ENCODE results near the gene SPNS1. TPM values are rescaled to one million over a fixed set of nuclear protein-coding genes. Genes with fewer than 3 reads are reported as not detected.

Gene SPNS1
- total RNA-seq, 1 donor from 2014 or later, result 50.6 TPM

DNA sequence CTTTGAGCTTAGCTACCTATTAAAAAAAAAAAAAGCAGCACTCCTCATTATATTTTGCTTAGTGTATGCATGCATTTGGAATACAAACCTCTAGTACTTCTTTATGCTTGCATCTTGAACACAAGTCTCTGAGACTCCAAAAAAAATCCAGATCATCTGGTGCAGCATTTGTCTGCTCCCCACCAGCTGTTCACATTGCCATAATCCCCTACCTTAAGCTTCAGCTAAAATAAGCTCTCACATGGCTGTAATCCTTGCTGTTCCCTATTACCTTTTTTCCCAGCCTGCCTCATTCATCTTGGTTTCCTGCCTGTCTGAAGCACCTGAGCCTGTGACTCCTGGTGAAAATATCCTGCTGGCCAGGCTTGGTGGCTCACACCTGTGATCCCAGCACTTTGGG is 31.3 kb upstream of the SPNS1 start:
- H3K36me3 Mint-ChIP-seq (ENCODE audit: unreplicated experiment), result no peaks in the 10 kb centered on the region
- TF ChIP-seq CTCF (IDR thresholded peaks at IDR 0.05; ENCODE audit: partially characterized antibody, unreplicated experiment), result no peak
- H3K9me3 Mint-ChIP-seq (ENCODE audit: unreplicated experiment), result peaks cover 2% of the 10 kb centered on the region
- peaks cover 5% of the 10 kb centered on the region for H3K27me3 Mint-ChIP-seq (ENCODE audit: unreplicated experiment)
- DNase-seq, result no peak
- no peak overlapping the region for H3K4me3 Mint-ChIP-seq (ENCODE audit: unreplicated experiment)
- H3K27ac Mint-ChIP-seq (ENCODE audit: unreplicated experiment), result no peak overlapping the region
- H3K4me1 Mint-ChIP-seq (ENCODE audit: low read depth, unreplicated experiment), result peaks cover 13% of the 10 kb centered on the region

DNA sequence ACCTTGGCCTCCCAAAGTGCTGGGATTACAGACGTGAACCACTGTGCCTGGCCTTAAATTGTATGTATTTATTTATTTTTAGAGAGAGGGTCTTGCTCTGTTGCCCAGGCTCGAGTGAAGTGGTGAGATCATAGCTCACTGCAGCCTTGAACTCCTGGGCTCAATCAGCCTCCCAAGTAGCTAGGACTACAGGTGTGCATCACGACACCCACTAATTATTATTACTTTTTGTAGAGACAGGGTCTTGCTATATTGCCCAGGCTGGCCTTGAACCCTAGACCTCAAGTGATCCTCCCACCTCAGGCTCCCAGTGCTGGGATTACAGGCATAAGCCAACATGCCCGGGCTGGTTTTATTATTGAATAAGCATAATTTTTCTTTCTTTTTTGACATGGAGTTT is 27.9 kb upstream of the SPNS1 start:
- Mint-ChIP-seq H3K9me3 (ENCODE audit: unreplicated experiment) (peaks cover 8% of the 10 kb centered on the region), H3K4me1 (ENCODE audit: low read depth, unreplicated experiment) (peaks cover 17% of the 10 kb centered on the region), H3K27ac (ENCODE audit: unreplicated experiment) (no peak overlapping the region), H3K27me3 (ENCODE audit: unreplicated experiment) (peaks cover 6% of the 10 kb centered on the region), H3K36me3 (ENCODE audit: unreplicated experiment) (no peaks in the 10 kb centered on the region), H3K4me3 (ENCODE audit: unreplicated experiment) (no peak overlapping the region)
- no peak for DNase-seq
- no peak for TF ChIP-seq CTCF (IDR thresholded peaks at IDR 0.05; ENCODE audit: partially characterized antibody, unreplicated experiment)

- Mint-ChIP-seq H3K27ac (ENCODE audit: unreplicated experiment) (peak within 1 kb of the TSS; percentile 90), H3K27me3 (ENCODE audit: unreplicated experiment) (peaks cover 4% of the 10 kb centered on the region), H3K4me3 (ENCODE audit: unreplicated experiment) (peak within 1 kb of the TSS; percentile 99), H3K4me1 (ENCODE audit: low read depth, unreplicated experiment) (peaks cover 13% of the 10 kb centered on the region), H3K9me3 (ENCODE audit: unreplicated experiment) (peaks cover 8% of the 10 kb centered on the region), H3K36me3 (ENCODE audit: unreplicated experiment) (no peaks in the 10 kb centered on the region)
- peak; percentile 99 for DNase-seq
- TF ChIP-seq CTCF (IDR thresholded peaks at IDR 0.05; ENCODE audit: partially characterized antibody, unreplicated experiment), result no peak
These were observed 23.7 kb upstream of the SPNS1 start, which contains the start of gene NFATC2IP for GRCh38 chr16:28950648-28951409. Gene NFATC2IP (plus strand): TSS chr16:28950937. CDS start chr16:28951012, 75 bp downstream.

- peak; percentile 47 for DNase-seq
- Mint-ChIP-seq H3K27ac (ENCODE audit: unreplicated experiment) (peak overlapping the region; percentile 90), H3K4me1 (ENCODE audit: low read depth, unreplicated experiment) (peaks cover 12% of the 10 kb centered on the region), H3K4me3 (ENCODE audit: unreplicated experiment) (peak overlapping the region; percentile 99), H3K36me3 (ENCODE audit: unreplicated experiment) (peaks cover 3% of the 10 kb centered on the region), H3K27me3 (ENCODE audit: unreplicated experiment) (peaks cover 5% of the 10 kb centered on the region), H3K9me3 (ENCODE audit: unreplicated experiment) (peaks cover 8% of the 10 kb centered on the region)
- TF ChIP-seq CTCF (IDR thresholded peaks at IDR 0.05; ENCODE audit: partially characterized antibody, unreplicated experiment), result no peak
These were observed 23.1 kb upstream of the SPNS1 start for GRCh38 chr16:28951410-28951943.

DNA sequence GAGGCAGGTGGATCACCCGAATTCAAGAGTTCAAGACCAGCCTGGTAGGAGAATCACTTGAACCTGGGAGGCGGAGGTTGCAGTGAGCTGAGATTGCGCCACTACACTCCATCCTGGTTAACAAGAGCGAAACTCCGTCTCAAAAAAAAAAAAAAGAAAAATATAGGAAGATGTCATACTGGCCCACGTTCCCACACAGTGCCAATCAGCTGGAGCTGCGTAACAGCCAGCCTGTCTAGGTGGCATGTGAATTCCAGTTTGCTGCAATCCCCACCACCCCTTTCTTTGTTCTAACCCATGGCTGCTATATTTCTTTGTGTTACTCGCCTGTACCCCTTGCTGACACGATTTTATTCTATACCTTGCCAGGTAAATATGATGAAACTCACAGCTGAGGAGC is 16.4 kb upstream of the SPNS1 start:
- DNase-seq, result no peak
- no peaks in the 10 kb centered on the region for H3K4me1 Mint-ChIP-seq (ENCODE audit: low read depth, unreplicated experiment)
- H3K27ac Mint-ChIP-seq (ENCODE audit: unreplicated experiment), result no peak overlapping the region
- H3K4me3 Mint-ChIP-seq (ENCODE audit: unreplicated experiment), result no peak overlapping the region
- peaks cover 5% of the 10 kb centered on the region for H3K36me3 Mint-ChIP-seq (ENCODE audit: unreplicated experiment)
- peaks cover 6% of the 10 kb centered on the region for H3K27me3 Mint-ChIP-seq (ENCODE audit: unreplicated experiment)
- H3K9me3 Mint-ChIP-seq (ENCODE audit: unreplicated experiment), result no peaks in the 10 kb centered on the region
- no peak for TF ChIP-seq CTCF (IDR thresholded peaks at IDR 0.05; ENCODE audit: partially characterized antibody, unreplicated experiment)
